ENCODE results near the gene CDC14B. TPM values are rescaled to one million over a fixed set of nuclear protein-coding genes. Genes with fewer than 3 reads are reported as not detected.

Gene CDC14B
- total RNA-seq, 1 donor from 2014 or later: 21.4 TPM

DNA sequence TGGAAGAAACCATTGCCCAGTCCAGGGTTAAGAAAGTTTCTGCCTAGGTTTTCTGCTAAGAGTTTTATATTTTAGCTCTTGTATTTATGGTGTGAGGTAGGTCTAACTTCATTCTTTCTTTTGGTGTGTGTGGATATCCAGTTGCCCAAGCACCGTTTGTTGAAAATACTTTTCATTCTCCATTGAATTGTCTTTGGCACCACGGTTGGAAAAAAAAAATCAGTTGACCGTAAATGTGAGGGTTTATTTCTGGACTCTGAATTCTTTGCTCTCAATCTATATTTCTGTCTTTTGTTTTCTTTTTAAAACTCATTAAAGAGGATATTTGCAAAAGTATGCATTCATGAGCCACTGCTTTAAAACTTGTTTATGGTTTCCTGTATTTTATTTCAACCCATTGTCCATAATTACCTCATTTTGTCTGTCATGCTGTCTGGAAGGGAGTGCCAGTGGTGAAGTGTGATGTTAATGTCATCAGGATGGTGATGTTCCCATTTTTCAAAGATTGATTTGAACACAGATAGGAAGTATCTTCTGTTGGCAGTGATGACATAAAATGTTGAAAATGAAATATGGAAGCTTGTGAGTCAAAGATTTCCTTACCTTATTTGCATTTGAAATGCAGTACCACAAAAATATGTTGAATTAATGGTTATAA, 135.8 kb downstream of the CDC14B start:
- Mint-ChIP-seq H3K9me3 (ENCODE audit: unreplicated experiment) (no peaks in the 10 kb centered on the region), H3K4me3 (ENCODE audit: unreplicated experiment) (no peak overlapping the region), H3K27ac (ENCODE audit: unreplicated experiment) (no peak overlapping the region), H3K27me3 (ENCODE audit: unreplicated experiment) (peaks cover 1% of the 10 kb centered on the region), H3K36me3 (ENCODE audit: low read depth, unreplicated experiment) (peaks cover 5% of the 10 kb centered on the region), H3K4me1 (ENCODE audit: unreplicated experiment) (no peaks in the 10 kb centered on the region)
- TF ChIP-seq, protein P1, sequence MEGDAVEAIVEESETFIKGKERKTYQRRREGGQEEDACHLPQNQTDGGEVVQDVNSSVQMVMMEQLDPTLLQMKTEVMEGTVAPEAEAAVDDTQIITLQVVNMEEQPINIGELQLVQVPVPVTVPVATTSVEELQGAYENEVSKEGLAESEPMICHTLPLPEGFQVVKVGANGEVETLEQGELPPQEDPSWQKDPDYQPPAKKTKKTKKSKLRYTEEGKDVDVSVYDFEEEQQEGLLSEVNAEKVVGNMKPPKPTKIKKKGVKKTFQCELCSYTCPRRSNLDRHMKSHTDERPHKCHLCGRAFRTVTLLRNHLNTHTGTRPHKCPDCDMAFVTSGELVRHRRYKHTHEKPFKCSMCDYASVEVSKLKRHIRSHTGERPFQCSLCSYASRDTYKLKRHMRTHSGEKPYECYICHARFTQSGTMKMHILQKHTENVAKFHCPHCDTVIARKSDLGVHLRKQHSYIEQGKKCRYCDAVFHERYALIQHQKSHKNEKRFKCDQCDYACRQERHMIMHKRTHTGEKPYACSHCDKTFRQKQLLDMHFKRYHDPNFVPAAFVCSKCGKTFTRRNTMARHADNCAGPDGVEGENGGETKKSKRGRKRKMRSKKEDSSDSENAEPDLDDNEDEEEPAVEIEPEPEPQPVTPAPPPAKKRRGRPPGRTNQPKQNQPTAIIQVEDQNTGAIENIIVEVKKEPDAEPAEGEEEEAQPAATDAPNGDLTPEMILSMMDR (IDR thresholded peaks at IDR 0.05; ENCODE audit: unreplicated experiment): no peak
- DNase-seq (ENCODE audit: low spot score): no peak

DNA sequence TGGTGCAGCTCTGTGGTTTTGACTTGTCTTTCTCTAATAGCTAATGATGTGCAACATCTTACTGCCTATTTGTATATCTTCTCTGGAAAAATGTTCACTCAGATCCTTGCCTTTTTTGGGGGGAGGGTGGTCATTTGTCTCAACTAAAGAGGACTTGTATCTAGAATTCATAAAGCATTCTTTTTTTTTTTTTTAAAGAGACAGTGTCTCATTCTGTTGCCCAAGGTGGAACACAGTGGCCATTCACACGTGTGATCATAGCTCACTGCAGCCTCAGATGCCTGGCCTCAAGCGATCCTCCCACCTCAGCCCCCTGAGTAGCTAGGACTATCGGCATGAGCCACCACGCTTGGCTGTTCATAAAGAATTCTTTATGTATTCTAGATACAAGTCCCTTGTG, 136.4 kb downstream of the CDC14B start:
- no peak for DNase-seq (ENCODE audit: low spot score)
- H3K27me3 Mint-ChIP-seq (ENCODE audit: unreplicated experiment): peaks cover 1% of the 10 kb centered on the region
- H3K9me3 Mint-ChIP-seq (ENCODE audit: unreplicated experiment): no peaks in the 10 kb centered on the region
- no peak overlapping the region for H3K4me3 Mint-ChIP-seq (ENCODE audit: unreplicated experiment)
- TF ChIP-seq, protein P1 (IDR thresholded peaks at IDR 0.05; ENCODE audit: unreplicated experiment): no peak
- H3K27ac Mint-ChIP-seq (ENCODE audit: unreplicated experiment): no peak overlapping the region
- H3K4me1 Mint-ChIP-seq (ENCODE audit: unreplicated experiment): no peaks in the 10 kb centered on the region
- H3K36me3 Mint-ChIP-seq (ENCODE audit: low read depth, unreplicated experiment): no peaks in the 10 kb centered on the region

DNA sequence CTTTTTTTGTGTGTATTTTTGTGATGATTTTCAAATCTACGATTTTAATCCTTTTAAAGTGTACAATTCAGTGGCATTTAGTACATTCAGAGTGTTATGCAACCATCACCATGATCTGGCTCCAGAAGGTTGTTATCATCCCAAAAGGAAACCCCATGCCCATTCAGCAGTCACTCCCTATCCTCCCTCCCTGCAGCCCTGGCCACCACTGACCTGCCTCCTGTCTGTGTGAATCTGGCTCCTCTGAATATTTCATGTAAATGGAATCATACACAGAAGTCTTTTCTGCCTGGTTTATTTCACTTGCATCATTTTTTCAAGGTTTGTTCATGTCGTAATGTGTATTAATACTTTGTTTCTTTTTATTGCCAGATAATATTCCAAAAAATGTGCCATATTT, 137.2 kb downstream of the CDC14B start:
- H3K27me3 Mint-ChIP-seq (ENCODE audit: unreplicated experiment): no peaks in the 10 kb centered on the region
- no peaks in the 10 kb centered on the region for H3K9me3 Mint-ChIP-seq (ENCODE audit: unreplicated experiment)
- H3K27ac Mint-ChIP-seq (ENCODE audit: unreplicated experiment): no peak overlapping the region
- no peak for DNase-seq (ENCODE audit: low spot score)
- H3K4me3 Mint-ChIP-seq (ENCODE audit: unreplicated experiment): no peak overlapping the region
- no peaks in the 10 kb centered on the region for H3K36me3 Mint-ChIP-seq (ENCODE audit: low read depth, unreplicated experiment)
- TF ChIP-seq, protein P1 (IDR thresholded peaks at IDR 0.05; ENCODE audit: unreplicated experiment): no peak
- no peaks in the 10 kb centered on the region for H3K4me1 Mint-ChIP-seq (ENCODE audit: unreplicated experiment)

DNA sequence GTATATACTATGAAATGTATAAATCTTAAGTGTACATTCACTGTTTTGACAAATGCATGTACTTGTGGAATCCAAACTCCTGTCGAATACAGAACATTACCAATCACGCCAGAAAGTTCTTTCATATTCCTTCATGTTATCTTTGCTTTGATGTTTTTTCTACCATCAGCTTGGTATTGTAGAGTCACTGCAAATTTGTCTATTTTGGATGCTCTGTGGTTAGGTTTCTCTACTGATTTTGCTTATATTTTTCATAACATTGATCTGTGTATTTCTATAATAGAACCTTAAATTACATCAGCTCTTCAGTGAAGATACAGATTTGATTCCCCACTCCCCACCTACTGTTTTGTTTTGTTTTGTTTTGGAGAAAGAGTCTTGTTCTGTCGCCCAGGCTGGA, 138.9 kb downstream of the CDC14B start:
- Mint-ChIP-seq H3K27me3 (ENCODE audit: unreplicated experiment) (no peaks in the 10 kb centered on the region), H3K9me3 (ENCODE audit: unreplicated experiment) (no peaks in the 10 kb centered on the region), H3K27ac (ENCODE audit: unreplicated experiment) (no peak overlapping the region), H3K4me1 (ENCODE audit: unreplicated experiment) (no peaks in the 10 kb centered on the region), H3K4me3 (ENCODE audit: unreplicated experiment) (no peak overlapping the region), H3K36me3 (ENCODE audit: low read depth, unreplicated experiment) (no peaks in the 10 kb centered on the region)
- no peak for DNase-seq (ENCODE audit: low spot score)
- TF ChIP-seq, protein P1 (IDR thresholded peaks at IDR 0.05; ENCODE audit: unreplicated experiment): no peak

DNA sequence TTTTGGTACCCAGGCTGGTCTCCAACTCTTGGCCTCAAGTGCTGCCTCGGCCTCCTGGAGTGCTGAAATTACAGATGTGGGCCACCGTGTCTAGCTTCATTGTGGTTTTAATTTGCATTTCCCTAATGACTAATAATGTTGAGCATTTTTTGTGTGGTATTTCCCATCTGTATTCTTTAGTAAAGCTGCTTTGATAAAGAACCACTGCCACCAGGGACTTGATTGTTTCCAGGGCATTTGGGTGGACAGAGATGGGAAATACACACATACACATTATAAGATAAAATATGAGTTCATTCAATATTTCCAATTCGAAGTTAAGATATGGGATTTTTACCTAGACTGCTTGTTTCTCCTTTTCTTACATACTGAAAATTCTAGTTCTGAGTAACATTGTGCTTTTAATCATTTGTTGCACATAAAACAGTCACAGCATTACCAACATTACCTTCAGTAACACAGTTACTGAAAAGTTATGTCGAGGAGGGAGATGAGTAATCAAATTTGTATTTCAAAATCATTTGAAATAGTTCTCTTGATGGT, 140.7 kb downstream of the CDC14B start:
- Mint-ChIP-seq H3K4me3 (ENCODE audit: unreplicated experiment) (no peak overlapping the region), H3K27me3 (ENCODE audit: unreplicated experiment) (no peaks in the 10 kb centered on the region), H3K36me3 (ENCODE audit: low read depth, unreplicated experiment) (no peaks in the 10 kb centered on the region), H3K27ac (ENCODE audit: unreplicated experiment) (no peak overlapping the region), H3K4me1 (ENCODE audit: unreplicated experiment) (no peaks in the 10 kb centered on the region), H3K9me3 (ENCODE audit: unreplicated experiment) (no peaks in the 10 kb centered on the region)
- TF ChIP-seq, protein P1 (IDR thresholded peaks at IDR 0.05; ENCODE audit: unreplicated experiment): no peak
- no peak for DNase-seq (ENCODE audit: low spot score)
